Endothelial cell of umbilical vein (primary cell): ENCODE results near the gene SMAD6.
A peak's percentile ranks its signal among the peaks of the same experiment; 100 is the strongest.

Experiments
- EZH2 ChIP-seq: IDR thresholded peaks from 2 replicates; pipeline ENCODE4 v1.6.1; 2012; ENCODE audit warnings: borderline replicate concordance, low read depth, mild to moderate bottlenecking, moderate library complexity, low read length, inconsistent platforms; ENCODE audit not compliant: severe bottlenecking
- FOS ChIP-seq: IDR thresholded peaks from 2 replicates; pipeline ENCODE4 v1.6.1; 2011; ENCODE audit warnings: mild to moderate bottlenecking, low read length, moderate library complexity, borderline replicate concordance; ENCODE audit not compliant: insufficient read depth
- GATA2 ChIP-seq: IDR thresholded peaks from 2 replicates; pipeline ENCODE4 v1.7.0; 2011; ENCODE audit warnings: low read depth, mild to moderate bottlenecking, moderate library complexity, mixed read lengths, low read length; ENCODE audit not compliant: insufficient read length, insufficient read depth
- JUN ChIP-seq: IDR thresholded peaks from 2 replicates; pipeline ENCODE4 v1.6.1; 2011; ENCODE audit warnings: borderline replicate concordance, low read depth; ENCODE audit not compliant: insufficient read length, insufficient read depth
- MYC ChIP-seq: IDR thresholded peaks from one replicate; pipeline ENCODE4 v1.6.1; 2011; ENCODE audit warnings: mild to moderate bottlenecking, low read depth, low read length
- POLR2A ChIP-seq: IDR thresholded peaks from 2 replicates; pipeline ENCODE4 v1.6.1; 2012; ENCODE audit warnings: low read depth, mild to moderate bottlenecking, control low read depth, low read length
- POLR2AphosphoS5 ChIP-seq: IDR thresholded peaks from 2 replicates; pipeline ENCODE4 v1.6.1; 2012; ENCODE audit warnings: low read depth, mild to moderate bottlenecking, control low read depth, low read length, moderate library complexity; ENCODE audit not compliant: insufficient read depth
- TF ChIP-seq, protein P1 (sequence below), 2 donors: IDR thresholded peaks; 1 replicate in 1 of 2; 2 replicates in 1 of 2; pipeline ENCODE4 v1.5.1; 2011; ENCODE audit warnings: low read length in 2 of 2, mild to moderate bottlenecking in 2 of 2, moderate library complexity in 2 of 2, control low read depth in 1 of 2, inconsistent platforms in 1 of 2, low read depth in 1 of 2; ENCODE audit not compliant: insufficient read depth in 1 of 2; ENCODE audit errors: extremely low read depth in 1 of 2
- TF ChIP-seq, protein P2 (sequence below): IDR thresholded peaks from 2 replicates; pipeline ENCODE4 v1.6.1; 2011; ENCODE audit not compliant: insufficient read depth, insufficient read length

DNA sequence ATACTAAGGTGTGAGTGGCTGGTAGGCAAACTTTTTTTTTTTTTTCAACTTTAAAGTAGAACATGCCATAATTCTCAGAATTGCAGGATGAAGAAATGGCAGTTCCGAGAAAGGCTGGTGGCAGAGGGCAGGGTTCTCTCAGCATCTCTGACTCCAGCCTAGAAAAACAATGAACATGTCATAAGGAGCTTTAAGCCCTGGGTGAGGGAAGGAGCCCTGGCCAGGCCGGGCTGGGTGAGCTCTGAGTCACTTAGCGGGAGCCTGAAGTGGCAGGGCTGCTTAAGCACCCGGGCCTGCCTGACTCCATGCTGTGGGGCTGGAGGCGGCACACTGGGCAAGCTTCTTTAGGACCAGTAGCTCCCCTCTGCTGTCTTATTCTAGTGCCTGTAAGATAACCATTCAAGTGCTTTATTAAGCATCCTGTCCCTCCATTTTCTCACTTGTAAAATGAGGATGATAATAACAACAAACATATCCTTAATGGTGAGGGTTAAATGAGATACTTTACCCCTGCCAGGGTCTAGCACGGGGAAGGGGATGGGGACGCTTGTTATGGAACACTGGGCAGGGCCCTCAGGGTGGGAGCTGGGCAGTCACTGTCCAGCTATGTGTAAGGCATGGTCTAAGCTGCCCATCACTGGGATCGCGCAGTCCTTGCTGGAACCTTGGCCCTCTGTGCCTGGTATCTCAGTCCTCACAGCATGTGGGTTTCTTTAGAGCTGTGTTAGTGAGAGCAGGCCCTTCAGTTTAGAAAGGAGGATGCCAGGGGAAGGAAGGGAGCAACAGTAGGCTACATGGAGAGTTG, 18.4 kb downstream of the SMAD6 start:
- TF ChIP-seq, protein P1, sequence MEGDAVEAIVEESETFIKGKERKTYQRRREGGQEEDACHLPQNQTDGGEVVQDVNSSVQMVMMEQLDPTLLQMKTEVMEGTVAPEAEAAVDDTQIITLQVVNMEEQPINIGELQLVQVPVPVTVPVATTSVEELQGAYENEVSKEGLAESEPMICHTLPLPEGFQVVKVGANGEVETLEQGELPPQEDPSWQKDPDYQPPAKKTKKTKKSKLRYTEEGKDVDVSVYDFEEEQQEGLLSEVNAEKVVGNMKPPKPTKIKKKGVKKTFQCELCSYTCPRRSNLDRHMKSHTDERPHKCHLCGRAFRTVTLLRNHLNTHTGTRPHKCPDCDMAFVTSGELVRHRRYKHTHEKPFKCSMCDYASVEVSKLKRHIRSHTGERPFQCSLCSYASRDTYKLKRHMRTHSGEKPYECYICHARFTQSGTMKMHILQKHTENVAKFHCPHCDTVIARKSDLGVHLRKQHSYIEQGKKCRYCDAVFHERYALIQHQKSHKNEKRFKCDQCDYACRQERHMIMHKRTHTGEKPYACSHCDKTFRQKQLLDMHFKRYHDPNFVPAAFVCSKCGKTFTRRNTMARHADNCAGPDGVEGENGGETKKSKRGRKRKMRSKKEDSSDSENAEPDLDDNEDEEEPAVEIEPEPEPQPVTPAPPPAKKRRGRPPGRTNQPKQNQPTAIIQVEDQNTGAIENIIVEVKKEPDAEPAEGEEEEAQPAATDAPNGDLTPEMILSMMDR (IDR thresholded peaks at IDR 0.05; ENCODE audit: extremely low read depth in 1 of 2, insufficient read depth in 1 of 2, low read depth in 1 of 2, low read length in 2 of 2), result no peak
- no peak for TF ChIP-seq POLR2A
- TF ChIP-seq POLR2AphosphoS5, result no peak
- no peak for TF ChIP-seq JUN
- TF ChIP-seq, protein P2, sequence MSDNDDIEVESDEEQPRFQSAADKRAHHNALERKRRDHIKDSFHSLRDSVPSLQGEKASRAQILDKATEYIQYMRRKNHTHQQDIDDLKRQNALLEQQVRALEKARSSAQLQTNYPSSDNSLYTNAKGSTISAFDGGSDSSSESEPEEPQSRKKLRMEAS, result no peak
- TF ChIP-seq FOS, result peak; percentile 56
- no peak for TF ChIP-seq MYC
- TF ChIP-seq EZH2, result no peak
- TF ChIP-seq GATA2, result no peak
